ENCODE data around the gene ATP9B.
A peak's percentile ranks its signal among the peaks of the same experiment; 100 is the strongest.

The ATP9B gene

DNA sequence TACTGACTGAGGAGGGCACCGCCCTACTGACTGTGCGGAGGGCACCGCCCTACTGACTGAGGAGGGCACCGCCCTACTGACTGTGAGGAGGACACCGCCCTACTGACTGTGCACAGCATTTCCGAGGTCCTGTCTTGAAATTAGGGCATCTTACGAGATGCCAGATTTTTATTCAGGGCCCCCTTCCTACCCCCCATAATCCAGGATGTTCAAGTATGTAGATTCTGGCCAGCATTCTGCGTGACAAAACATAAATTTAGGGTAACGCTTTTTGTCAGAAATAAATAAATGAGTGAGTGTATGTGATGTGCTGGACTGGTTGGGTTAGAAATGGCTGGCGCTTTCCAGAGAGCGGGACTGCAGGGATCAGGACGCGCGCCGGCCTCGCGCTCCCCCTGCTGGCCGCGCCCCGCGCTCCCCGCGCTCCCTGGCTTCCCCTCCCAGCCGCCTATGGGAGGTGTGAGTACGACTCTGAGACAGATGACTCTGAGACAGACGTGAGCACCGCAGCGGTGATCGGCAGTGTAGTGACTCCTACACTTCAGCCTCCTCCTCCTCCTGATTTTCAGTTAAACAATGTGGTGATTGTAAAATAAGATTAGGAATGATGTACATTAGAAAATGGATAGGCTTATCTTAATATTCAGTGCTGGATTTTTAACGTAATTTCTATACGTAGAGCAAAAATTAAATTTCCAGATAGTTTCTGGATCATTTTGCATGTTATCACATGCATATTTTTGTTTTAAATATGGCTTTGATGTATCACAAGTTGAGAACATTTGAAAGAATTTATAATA is 177.3 kb downstream of the ATP9B start:
- Histone ChIP-seq H3K27me3 (ENCODE audit: insufficient read depth, low read depth, severe bottlenecking) (no peaks in the 10 kb centered on the region), H3K27ac (peak overlapping the region; percentile 50), H3K9me3 (ENCODE audit: severe bottlenecking) (no peaks in the 10 kb centered on the region), H3K4me3 (ENCODE audit: low read depth, low read length) (no peak overlapping the region), H3K36me3 (no peaks in the 10 kb centered on the region)
- TF ChIP-seq, protein P1, sequence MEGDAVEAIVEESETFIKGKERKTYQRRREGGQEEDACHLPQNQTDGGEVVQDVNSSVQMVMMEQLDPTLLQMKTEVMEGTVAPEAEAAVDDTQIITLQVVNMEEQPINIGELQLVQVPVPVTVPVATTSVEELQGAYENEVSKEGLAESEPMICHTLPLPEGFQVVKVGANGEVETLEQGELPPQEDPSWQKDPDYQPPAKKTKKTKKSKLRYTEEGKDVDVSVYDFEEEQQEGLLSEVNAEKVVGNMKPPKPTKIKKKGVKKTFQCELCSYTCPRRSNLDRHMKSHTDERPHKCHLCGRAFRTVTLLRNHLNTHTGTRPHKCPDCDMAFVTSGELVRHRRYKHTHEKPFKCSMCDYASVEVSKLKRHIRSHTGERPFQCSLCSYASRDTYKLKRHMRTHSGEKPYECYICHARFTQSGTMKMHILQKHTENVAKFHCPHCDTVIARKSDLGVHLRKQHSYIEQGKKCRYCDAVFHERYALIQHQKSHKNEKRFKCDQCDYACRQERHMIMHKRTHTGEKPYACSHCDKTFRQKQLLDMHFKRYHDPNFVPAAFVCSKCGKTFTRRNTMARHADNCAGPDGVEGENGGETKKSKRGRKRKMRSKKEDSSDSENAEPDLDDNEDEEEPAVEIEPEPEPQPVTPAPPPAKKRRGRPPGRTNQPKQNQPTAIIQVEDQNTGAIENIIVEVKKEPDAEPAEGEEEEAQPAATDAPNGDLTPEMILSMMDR (IDR thresholded peaks at IDR 0.05; ENCODE audit: low read depth, low read length) = peak; percentile 99
- peak; percentile 88 for DNase-seq

DNA sequence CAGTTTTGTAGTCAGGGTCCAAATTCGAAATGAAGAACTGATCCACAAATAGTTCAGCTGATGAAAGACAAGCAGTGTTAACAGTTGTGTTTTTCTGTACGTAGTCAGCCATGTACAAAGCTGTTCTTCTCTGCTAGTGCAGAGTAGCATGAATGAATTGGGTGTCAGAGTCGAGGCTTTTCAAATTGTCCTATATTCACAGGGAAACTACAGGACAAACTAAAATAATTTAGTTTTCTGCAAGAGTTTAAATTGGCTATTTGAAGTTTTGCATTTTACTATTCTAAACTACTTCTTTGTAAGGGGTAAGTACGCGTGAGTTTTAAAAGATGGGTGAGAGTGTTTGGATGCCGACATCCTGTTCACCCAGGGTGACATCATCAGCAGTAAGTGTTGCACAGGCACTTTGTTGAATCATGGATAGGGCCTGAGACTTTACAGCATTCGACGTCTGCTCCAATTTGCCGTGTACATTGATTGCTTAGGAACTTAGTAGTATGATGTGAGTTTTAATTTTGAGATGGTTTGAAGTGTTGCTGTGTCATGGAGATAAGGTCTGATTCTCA is 179.4 kb downstream of the ATP9B start:
- Histone ChIP-seq H3K9me3 (ENCODE audit: severe bottlenecking) (no peaks in the 10 kb centered on the region), H3K36me3 (no peaks in the 10 kb centered on the region), H3K27me3 (ENCODE audit: insufficient read depth, low read depth, severe bottlenecking) (no peaks in the 10 kb centered on the region), H3K27ac (no peak overlapping the region), H3K4me3 (ENCODE audit: low read depth, low read length) (no peak overlapping the region)
- DNase-seq = no peak
- TF ChIP-seq, protein P1 (IDR thresholded peaks at IDR 0.05; ENCODE audit: low read depth, low read length) = no peak

DNA sequence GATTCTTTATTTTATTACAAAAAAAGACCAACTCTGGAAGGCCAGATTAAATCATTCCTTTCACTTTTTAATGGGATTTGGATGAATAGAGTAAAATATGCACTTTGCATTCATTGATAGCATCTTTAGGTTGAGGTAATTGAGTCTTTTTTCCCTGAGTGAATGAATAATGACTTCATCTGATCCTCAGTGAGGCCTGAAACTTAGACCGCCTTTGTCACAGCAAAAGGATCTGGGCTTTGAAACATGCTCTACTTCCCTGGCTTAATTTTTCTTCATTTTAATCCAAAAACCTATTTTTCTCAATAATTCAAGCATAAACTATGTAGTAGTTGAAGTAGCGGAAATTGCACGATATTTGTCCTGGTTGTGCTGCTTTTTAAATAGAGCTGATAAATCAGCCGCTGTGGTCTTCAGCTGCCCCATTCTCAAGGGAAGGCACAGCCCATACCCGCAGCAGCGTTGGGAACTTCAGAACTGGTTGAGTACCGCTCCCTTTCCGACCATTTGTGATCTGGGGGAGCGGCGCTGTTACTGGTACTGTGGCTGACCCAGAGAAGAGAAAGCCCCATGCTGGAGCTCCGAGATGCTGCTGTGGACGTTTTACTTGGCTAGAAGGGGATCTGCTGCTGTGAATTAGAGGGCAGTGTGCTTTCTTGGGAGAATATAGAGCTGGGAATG is 181.2 kb downstream of the ATP9B start:
- Histone ChIP-seq H3K9me3 (ENCODE audit: severe bottlenecking) (no peaks in the 10 kb centered on the region), H3K4me3 (ENCODE audit: low read depth, low read length) (no peak overlapping the region), H3K27me3 (ENCODE audit: insufficient read depth, low read depth, severe bottlenecking) (no peaks in the 10 kb centered on the region), H3K27ac (no peak overlapping the region), H3K36me3 (no peaks in the 10 kb centered on the region)
- DNase-seq = no peak
- TF ChIP-seq, protein P1 (IDR thresholded peaks at IDR 0.05; ENCODE audit: low read depth, low read length) = no peak

DNA sequence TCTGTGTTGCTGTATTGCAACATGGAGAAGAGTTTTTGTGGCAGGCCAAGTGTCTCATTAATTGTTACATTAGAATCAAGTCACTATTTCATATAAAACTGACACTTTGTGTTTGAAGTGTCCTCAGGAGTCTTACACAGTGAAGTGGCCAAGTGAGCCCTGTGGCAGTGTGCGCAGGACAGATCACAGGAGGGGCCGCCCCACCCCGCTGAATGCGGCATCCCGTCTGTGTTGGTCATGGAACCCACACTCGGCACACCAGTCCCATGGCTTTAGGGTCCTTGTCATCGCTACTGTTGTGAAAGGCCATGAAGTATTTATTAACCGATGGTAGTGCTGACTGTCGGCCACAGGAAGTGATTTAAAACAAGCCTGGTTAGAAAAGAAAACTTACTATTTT is 181.8 kb downstream of the ATP9B start:
- H3K9me3 ChIP-seq (ENCODE audit: severe bottlenecking) = no peaks in the 10 kb centered on the region
- no peaks in the 10 kb centered on the region for H3K27me3 ChIP-seq (ENCODE audit: insufficient read depth, low read depth, severe bottlenecking)
- H3K4me3 ChIP-seq (ENCODE audit: low read depth, low read length) = no peak overlapping the region
- no peak for DNase-seq
- no peak overlapping the region for H3K27ac ChIP-seq
- H3K36me3 ChIP-seq = no peaks in the 10 kb centered on the region
- TF ChIP-seq, protein P1 (IDR thresholded peaks at IDR 0.05; ENCODE audit: low read depth, low read length) = no peak

- TF ChIP-seq, protein P1 (IDR thresholded peaks at IDR 0.05; ENCODE audit: low read depth, low read length) = no peak
Observed at GRCh38 chr18:79252904-79253633, 183.9 kb downstream of the ATP9B start.

More at GRCh38 chr18:79252904-79253633, 183.9 kb downstream of the ATP9B start:
- DNase-seq = no peak
- H3K27ac ChIP-seq = no peak overlapping the region
- H3K36me3 ChIP-seq = no peaks in the 10 kb centered on the region
- no peaks in the 10 kb centered on the region for H3K9me3 ChIP-seq (ENCODE audit: severe bottlenecking)
- no peaks in the 10 kb centered on the region for H3K27me3 ChIP-seq (ENCODE audit: insufficient read depth, low read depth, severe bottlenecking)
- no peak overlapping the region for H3K4me3 ChIP-seq (ENCODE audit: low read depth, low read length)

Measured in WERI-Rb-1 (cell line).